K562 (cell line): ENCODE data around the gene TACC3. TPM values are rescaled to one million over a fixed set of nuclear protein-coding genes. Genes with fewer than 3 reads are reported as not detected.

Experiments
- ATAC-seq: fragments of 200-7000 bp; cut with Tn5 transposase; 3 replicates; pipeline ENCODE4 v1.9.1; 2020; ENCODE audit warnings: moderate library complexity
- BruUV-seq: library from RNA; stranded (reverse); fragments of 400-500 nt; replicated peaks from 2 replicates; lab custom pipeline; 2021; lab: Mats Ljungman, UMichigan
- CTCF ChIA-PET: fragments of 300-600 bp; formaldehyde crosslinking; extraction: SDS; loops from one replicate; lab custom pipeline; 2021; ENCODE audit warnings: low intra/inter-chr PET ratio; lab: Yijun Ruan, JAX
- POLR2A ChIA-PET: fragments of 300-600, 350-650 bp; sonication (Branson Sonifier 250); formaldehyde crosslinking; extraction: SDS; loops from one replicate; lab custom pipeline; 2021; ENCODE audit warnings: antibody characterized with exemption, inconsistent platforms; lab: Yijun Ruan, JAX
- DNase-seq, 4 experiments: peaks; one replicate each; pipeline versions ENCODE4 v3.0.0 to v3.0.0-alpha.2; 2011 to 2018; ENCODE audit warnings: low spot score in 3 of 4, mixed read lengths in 3 of 4; ENCODE audit errors: extremely low read depth in 1 of 4
- FAIRE-seq: peaks from 2 replicates; lab custom pipeline; 2011; peaks lifted over from hg19 to GRCh38; lab: Jason Lieb, UNC
- H2AFZ ChIP-seq: 2 replicates; pipeline ENCODE4 v1.6.0; 2011; ENCODE audit warnings: low read depth, low read length, control low read depth, inconsistent platforms
- H3K27ac ChIP-seq: fragments of 200-600 bp; 3 replicates; pipeline ENCODE4 v1.8.0; 2011; ENCODE audit warnings: low read depth, mild to moderate bottlenecking, control low read depth, inconsistent platforms, low read length, moderate library complexity, mixed read lengths; ENCODE audit errors: extremely low read depth
- H3K27me3 ChIP-seq, 2 experiments: fragments of 300-600 bp in 1 of 2; 2 replicates in 1 of 2; 3 replicates in 1 of 2; pipeline versions ENCODE4 v1.6.0 to v1.8.0; 2011; ENCODE audit warnings: inconsistent platforms in 2 of 2, low read length in 2 of 2, mild to moderate bottlenecking in 1 of 2, mixed read lengths in 1 of 2, moderate library complexity in 1 of 2; ENCODE audit not compliant: control insufficient read depth in 2 of 2, insufficient read depth in 2 of 2
- H3K36me3 ChIP-seq: fragments of 300-600 bp; 3 replicates; pipeline ENCODE4 v1.8.0; 2011; ENCODE audit warnings: mild to moderate bottlenecking, low read length, inconsistent platforms; ENCODE audit not compliant: control insufficient read depth, insufficient read depth
- H3K4me1 ChIP-seq, 2 experiments: fragments of 200-600 bp in 1 of 2; replicated peaks in 1 of 2; 2 replicates in 1 of 2; 3 replicates in 1 of 2; pipeline versions ENCODE4 v1.5.1 to v1.8.0; 2011; ENCODE audit warnings: inconsistent platforms in 2 of 2, low read length in 2 of 2, mild to moderate bottlenecking in 1 of 2, mixed read lengths in 1 of 2, moderate library complexity in 1 of 2; ENCODE audit not compliant: control insufficient read depth in 2 of 2, insufficient read depth in 2 of 2
- H3K4me2 ChIP-seq: 2 replicates; pipeline ENCODE4 v1.6.1; 2011; ENCODE audit warnings: low read length, control low read depth, inconsistent platforms, mixed read lengths; ENCODE audit not compliant: insufficient read depth
- H3K4me3 ChIP-seq: fragments of 200-600 bp; sonication (generic), shearing (Covaris generic); 2 replicates; pipeline ENCODE4 v1.5.1; 2016; ENCODE audit warnings: control low read depth, inconsistent platforms
- H3K79me2 ChIP-seq: fragments of 200-600 bp; 3 replicates; pipeline ENCODE4 v1.8.0; 2011; ENCODE audit warnings: low read length, inconsistent platforms; ENCODE audit not compliant: control insufficient read depth, insufficient read depth
- H3K9ac ChIP-seq, 2 experiments: 2 replicates each; pipeline versions ENCODE4 v1.6.0 to v1.6.1; 2011; ENCODE audit warnings: low read depth in 2 of 2, low read length in 2 of 2, control low read depth in 1 of 2, inconsistent platforms in 1 of 2, mild to moderate bottlenecking in 1 of 2, mixed read lengths in 1 of 2; ENCODE audit not compliant: insufficient read depth in 1 of 2
- H3K9me1 ChIP-seq: one replicate; pipeline ENCODE4 v1.6.0; 2011; ENCODE audit warnings: inconsistent platforms, mild to moderate bottlenecking, low read length, moderate library complexity; ENCODE audit not compliant: control insufficient read depth, insufficient read depth
- H3K9me3 ChIP-seq: replicated peaks from 2 replicates; pipeline ENCODE4 v1.5.1; 2011; ENCODE audit warnings: low read depth, low read length, inconsistent platforms; ENCODE audit not compliant: control insufficient read depth, insufficient read depth
- H4K20me1 ChIP-seq: replicated peaks from 2 replicates; pipeline ENCODE4 v1.6.1; 2011; ENCODE audit warnings: low read length, inconsistent platforms, mixed read lengths; ENCODE audit not compliant: control insufficient read depth, insufficient read depth
- HDAC3 ChIP-seq: fragments of 450-650 bp; IDR thresholded peaks from 2 replicates; pipeline ENCODE4 v1.6.1; 2018; ENCODE audit warnings: borderline replicate concordance, mild to moderate bottlenecking, moderate library complexity; ENCODE audit not compliant: partially characterized antibody
- POLR2G ChIP-seq: fragments of 200-400 bp; formaldehyde crosslinking; IDR thresholded peaks from 2 replicates; pipeline ENCODE4 v1.6.1; 2017; ENCODE audit warnings: low read depth, mild to moderate bottlenecking, antibody characterized with exemption, low read length, moderate library complexity
- VEZF1 ChIP-seq: fragments of 200-800 bp; sonication (Bioruptor generic); IDR thresholded peaks from 2 replicates; pipeline ENCODE4 v1.6.1; 2017; ENCODE audit warnings: missing genetic modification characterization, missing compliant biosample characterization
- ZBTB11 ChIP-seq, 3 experiments: fragments of 200-800 bp in 1 of 3; fragments of 250-450 bp in 1 of 3; fragments of 450-650 bp in 1 of 3; sonication (Bioruptor Pico) in 1 of 3; sonication (Bioruptor generic) in 1 of 3; formaldehyde crosslinking in 1 of 3; IDR thresholded peaks; 2 replicates each; pipeline versions ENCODE4 v1.6.1 to v1.8.0; 2016 to 2022; ENCODE audit warnings: mild to moderate bottlenecking in 2 of 3, missing genetic modification characterization in 2 of 3, missing compliant biosample characterization in 1 of 3, moderate library complexity in 1 of 3
- ZBTB33 ChIP-seq: sonication (generic); formaldehyde crosslinking; IDR thresholded peaks from 2 replicates; pipeline ENCODE4 v1.8.1; 2023; ENCODE audit warnings: mild to moderate bottlenecking, missing genetic modification reagents
- ZNF740 ChIP-seq, 3 experiments: fragments of 200-800 bp in 1 of 3; sonication (Bioruptor generic) in 1 of 3; sonication (generic) in 1 of 3; formaldehyde crosslinking in 1 of 3; IDR thresholded peaks; 2 replicates each; pipeline versions ENCODE4 v1.6.1 to v1.8.0; 2016 to 2022; ENCODE audit warnings: mild to moderate bottlenecking in 2 of 3, missing compliant biosample characterization in 2 of 3, missing genetic modification characterization in 2 of 3, missing genetic modification reagents in 1 of 3
- ZNF785 ChIP-seq: fragments of 250-450 bp; sonication (Bioruptor Pico); IDR thresholded peaks from 2 replicates; pipeline ENCODE4 v1.4.0; 2020; ENCODE audit warnings: mild to moderate bottlenecking
- WGBS: fragments of 100-300 bp; shearing (Covaris generic); methylation state at CpG from one replicate; pipeline ENCODE4 v1.1.6; 2016; ENCODE audit warnings: low coverage, mixed read lengths; ENCODE audit not compliant: insufficient coverage; ENCODE audit errors: missing lambda C conversion rate; 5-methylcytosine and 5-hydroxymethylcytosine counted together
- in situ Hi-C: fragments of 300-500 bp; cut with MboI; formaldehyde crosslinking; loops from 4 replicates; pipeline ENCODE4 v1.15.0; 2018; ENCODE audit warnings: inconsistent platforms, mixed read lengths
- intact Hi-C: fragments of 100-400 bp; cut with micrococcal nuclease; formaldehyde crosslinking; loops from 2 replicates; pipeline ENCODE4 v1.14.2; 2022
- polyA plus RNA-seq, 8 experiments: library from polyadenylated mRNA; depleted of rRNA in 4 of 8; stranded (reverse) in 5 of 8; unstranded in 3 of 8; fragments of >200 nt; fragmentation: Nextera tagmentation in 2 of 8; fragmentation: Illumina TruSeq in 1 of 8; extraction: Ambion mirVana in 2 of 8; extraction: Trizol in 1 of 8; gene quantifications; 2 replicates each; pipeline versions ENCODE4 v1.2.1 to v1.2.3, GENCODE V29; 2011 to 2014; ENCODE audit warnings: inconsistent platforms in 1 of 8, missing spikeins in 1 of 8
- total RNA-seq, 7 experiments: library from RNA; depleted of rRNA in 6 of 7; stranded (reverse); fragments of >200 nt in 6 of 7; fragmentation: Illumina TruSeq in 2 of 7; extraction: Trizol in 2 of 7; gene quantifications; 2 replicates each; pipeline versions ENCODE4 v1.2.1 to v1.2.3, GENCODE V29; 2011 to 2021; ENCODE audit warnings: low replicate concordance in 1 of 7

Gene TACC3
- total and polyA plus RNA-seq, 9 of the 15 experiments (the other 6 are each of a cell fraction or from before 2014, with no cell fraction given), result 1.9 to 122 (median 55.6) TPM

GRCh38 chr4:1746919-1747602 lies 25.7 kb downstream of the TACC3 start (continued):
- no peak for TF ChIP-seq VEZF1 (CRISPR knock-in tag)

GRCh38 chr4:1747603-1747967 lies 26.3 kb downstream of the TACC3 start:
- Histone ChIP-seq H3K79me2 (no peaks in the 10 kb centered on the region), H3K9me1 (peaks cover 5% of the 10 kb centered on the region), H2AFZ (no peak overlapping the region), H3K27ac (no peak overlapping the region), H3K4me2 (no peak overlapping the region), H3K27me3 (no peaks in the 10 kb centered on the region), H4K20me1 (no peaks in the 10 kb centered on the region), H3K4me1 (peaks cover 6 to 84% of the 10 kb centered on the region in 2 experiments), H3K36me3 (peaks cover 25% of the 10 kb centered on the region; the same call in 1 of the 3 replicates), H3K4me3 (no peak overlapping the region), H3K9me3 (no peaks in the 10 kb centered on the region), H3K9ac (0 out of 4 replicates have a peak overlapping the region, but pooled peaks of 1 of the 2 experiments have one; percentile 9)
- intact Hi-C loops (loop anchor here (5.0 kb wide), 2 partner anchors 160 to 440 kb away; no protein-coding TSS in a partner anchor), in situ Hi-C loops (no loop called here)
- FAIRE-seq (no peak), DNase-seq (no peak), ATAC-seq (no peak)
- ChIA-PET POLR2A (interaction anchor here (1.0 to 1.3 kb wide), 4 partner anchors 8 to 61 kb away, joined by 3 to 10 read pairs (median 3); no protein-coding TSS in a partner anchor), CTCF (interaction anchor here (1.2 to 6.2 kb wide), 2 partner anchors 62 to 152 kb away, joined by 6 to 94 read pairs; no protein-coding TSS in a partner anchor)
- WGBS, result 60% methylated on average over 16 of the region's 16 CpGs
- no peak for TF ChIP-seq ZNF785 (CRISPR knock-in tag)
- no peak for TF ChIP-seq ZBTB11 (CRISPR knock-in tag; IDR thresholded peaks at IDR 0.05)
- TF ChIP-seq HDAC3, result no peak
- 0 out of 2 replicates have a peak, but pooled peaks have one; percentile 17 for TF ChIP-seq ZNF740 (CRISPR knock-in tag; IDR thresholded peaks at IDR 0.05)
- no peak for TF ChIP-seq ZNF740 (tag; IDR thresholded peaks at IDR 0.05)
- TF ChIP-seq ZBTB33 (CRISPR knock-in tag), result peak; percentile 96
- TF ChIP-seq POLR2G, result 0 out of 2 replicates have a peak, but pooled peaks have one; percentile 2
- no TSS peak for BruUV-seq
